22Rv1 (cell line): ENCODE results near the gene POMT2.

Experiments used
- ZFX ChIP-seq: fragments of 450-650 bp; IDR thresholded peaks from 2 replicates; pipeline ENCODE4 v1.6.1; 2017; ENCODE audit warnings: antibody characterized with exemption, borderline replicate concordance
- TF ChIP-seq, protein P1 (sequence below): fragments of 450-650 bp; IDR thresholded peaks from 2 replicates; pipeline ENCODE4 v1.5.1; 2017; ENCODE audit warnings: mild to moderate bottlenecking

DNA sequence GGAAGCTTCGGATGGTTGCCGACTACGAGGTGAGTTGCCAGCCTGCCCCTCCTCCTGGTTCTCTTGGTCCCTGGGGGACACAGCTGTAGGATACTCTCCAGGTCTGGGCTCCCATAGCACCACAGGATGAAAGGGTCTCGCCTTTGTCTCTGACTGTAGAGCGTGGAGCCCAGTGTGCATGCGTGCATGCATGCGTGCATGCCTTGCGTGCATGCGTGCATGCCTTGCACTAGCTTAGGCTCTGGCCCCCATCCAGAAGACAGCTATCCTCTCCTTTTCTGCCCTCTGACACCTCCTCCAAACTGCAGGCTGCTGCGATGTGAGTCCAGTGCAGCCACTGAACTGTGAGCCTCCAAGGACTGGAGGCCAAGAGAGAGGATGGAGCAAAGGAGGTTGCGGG is 68.8 kb downstream of the POMT2 start:
- TF ChIP-seq, protein P1, sequence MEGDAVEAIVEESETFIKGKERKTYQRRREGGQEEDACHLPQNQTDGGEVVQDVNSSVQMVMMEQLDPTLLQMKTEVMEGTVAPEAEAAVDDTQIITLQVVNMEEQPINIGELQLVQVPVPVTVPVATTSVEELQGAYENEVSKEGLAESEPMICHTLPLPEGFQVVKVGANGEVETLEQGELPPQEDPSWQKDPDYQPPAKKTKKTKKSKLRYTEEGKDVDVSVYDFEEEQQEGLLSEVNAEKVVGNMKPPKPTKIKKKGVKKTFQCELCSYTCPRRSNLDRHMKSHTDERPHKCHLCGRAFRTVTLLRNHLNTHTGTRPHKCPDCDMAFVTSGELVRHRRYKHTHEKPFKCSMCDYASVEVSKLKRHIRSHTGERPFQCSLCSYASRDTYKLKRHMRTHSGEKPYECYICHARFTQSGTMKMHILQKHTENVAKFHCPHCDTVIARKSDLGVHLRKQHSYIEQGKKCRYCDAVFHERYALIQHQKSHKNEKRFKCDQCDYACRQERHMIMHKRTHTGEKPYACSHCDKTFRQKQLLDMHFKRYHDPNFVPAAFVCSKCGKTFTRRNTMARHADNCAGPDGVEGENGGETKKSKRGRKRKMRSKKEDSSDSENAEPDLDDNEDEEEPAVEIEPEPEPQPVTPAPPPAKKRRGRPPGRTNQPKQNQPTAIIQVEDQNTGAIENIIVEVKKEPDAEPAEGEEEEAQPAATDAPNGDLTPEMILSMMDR: no peak
- no peak for TF ChIP-seq ZFX
